Fibroblast of lung (primary cell): Measurements from ENCODE around the gene WDR76.

Experiments
- CTCF ChIP-seq, 2 donors: IDR thresholded peaks in 1 of 2; conservative IDR thresholded peaks in 1 of 2; 1 replicate in 1 of 2; 2 replicates in 1 of 2; pipeline ENCODE4 v1.5.1; 2011 to 2012; ENCODE audit warnings: low read length in 2 of 2, control low read depth in 1 of 2, inconsistent platforms in 1 of 2, low read depth in 1 of 2, mild to moderate bottlenecking in 1 of 2
- EZH2 ChIP-seq: IDR thresholded peaks from 2 replicates; pipeline ENCODE4 v1.5.1; 2012; ENCODE audit warnings: low read length, control low read depth, mild to moderate bottlenecking; ENCODE audit errors: missing control alignments

- TF ChIP-seq CTCF (conservative IDR thresholded peaks at IDR 0.05 in 1 of 2, IDR thresholded peaks at IDR 0.05 in 1 of 2; ENCODE audit: low read depth in 1 of 2, low read length in 2 of 2) (no peak), EZH2 (no peak)
Measured at GRCh38 chr15:43871835-43872234, 45.0 kb downstream of the WDR76 start.
